ENCODE data around the gene SUN5. TPM values are rescaled to one million over a fixed set of nuclear protein-coding genes. Genes with fewer than 3 reads are reported as not detected.

The SUN5 gene
- total and polyA plus RNA-seq, 2 donors from 2014 or later, result not detected

- TF ChIP-seq, protein P1, sequence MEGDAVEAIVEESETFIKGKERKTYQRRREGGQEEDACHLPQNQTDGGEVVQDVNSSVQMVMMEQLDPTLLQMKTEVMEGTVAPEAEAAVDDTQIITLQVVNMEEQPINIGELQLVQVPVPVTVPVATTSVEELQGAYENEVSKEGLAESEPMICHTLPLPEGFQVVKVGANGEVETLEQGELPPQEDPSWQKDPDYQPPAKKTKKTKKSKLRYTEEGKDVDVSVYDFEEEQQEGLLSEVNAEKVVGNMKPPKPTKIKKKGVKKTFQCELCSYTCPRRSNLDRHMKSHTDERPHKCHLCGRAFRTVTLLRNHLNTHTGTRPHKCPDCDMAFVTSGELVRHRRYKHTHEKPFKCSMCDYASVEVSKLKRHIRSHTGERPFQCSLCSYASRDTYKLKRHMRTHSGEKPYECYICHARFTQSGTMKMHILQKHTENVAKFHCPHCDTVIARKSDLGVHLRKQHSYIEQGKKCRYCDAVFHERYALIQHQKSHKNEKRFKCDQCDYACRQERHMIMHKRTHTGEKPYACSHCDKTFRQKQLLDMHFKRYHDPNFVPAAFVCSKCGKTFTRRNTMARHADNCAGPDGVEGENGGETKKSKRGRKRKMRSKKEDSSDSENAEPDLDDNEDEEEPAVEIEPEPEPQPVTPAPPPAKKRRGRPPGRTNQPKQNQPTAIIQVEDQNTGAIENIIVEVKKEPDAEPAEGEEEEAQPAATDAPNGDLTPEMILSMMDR (IDR thresholded peaks at IDR 0.05; ENCODE audit: borderline replicate concordance, extremely low read depth, insufficient read depth), result no peak
- no peak overlapping the region for H3K4me3 ChIP-seq (ENCODE audit: low read length in 3 of 3)
- no peaks in the 10 kb centered on the region for H3K9me3 ChIP-seq (ENCODE audit: control insufficient read depth in 2 of 3, insufficient read depth in 1 of 3, low read length in 3 of 3)
- H3K9ac ChIP-seq (ENCODE audit: low read length in 3 of 3), result no peak overlapping the region
- no peaks in the 10 kb centered on the region for H3K27me3 ChIP-seq (ENCODE audit: control insufficient read depth, insufficient read depth, low read length)
- DNase-seq (no peak), FAIRE-seq (no peak)
- H3K27ac ChIP-seq (ENCODE audit: low read depth in 2 of 2, low read length in 2 of 2), result no peak overlapping the region
- H3K36me3 ChIP-seq (ENCODE audit: control insufficient read depth in 2 of 3, insufficient read depth in 3 of 3, low read length in 3 of 3), result no peaks in the 10 kb centered on the region
- no peaks in the 10 kb centered on the region for H3K4me1 ChIP-seq (ENCODE audit: control insufficient read depth in 2 of 3, insufficient read depth in 2 of 3, low read depth in 1 of 3, low read length in 3 of 3)
- intact Hi-C loops (cut with DNase I), result no loop called here
Observed at GRCh38 chr20:32984631-32985354, 19.4 kb downstream of the SUN5 start.

GRCh38 chr20:32984196-32984595 lies 20.0 kb downstream of the SUN5 start:
- H3K4me1 ChIP-seq (ENCODE audit: control insufficient read depth in 2 of 3, insufficient read depth in 2 of 3, low read depth in 1 of 3, low read length in 3 of 3), result no peaks in the 10 kb centered on the region
- H3K9ac ChIP-seq (ENCODE audit: low read length in 3 of 3), result no peak overlapping the region
- intact Hi-C loops (cut with DNase I), result no loop called here
- TF ChIP-seq, protein P1 (IDR thresholded peaks at IDR 0.05; ENCODE audit: borderline replicate concordance, extremely low read depth, insufficient read depth), result no peak
- H3K4me3 ChIP-seq (ENCODE audit: low read length in 3 of 3), result no peak overlapping the region
- DNase-seq (no peak), FAIRE-seq (no peak)
- no peaks in the 10 kb centered on the region for H3K36me3 ChIP-seq (ENCODE audit: control insufficient read depth in 2 of 3, insufficient read depth in 3 of 3, low read length in 3 of 3)
- no peaks in the 10 kb centered on the region for H3K27me3 ChIP-seq (ENCODE audit: control insufficient read depth, insufficient read depth, low read length)
- H3K27ac ChIP-seq (ENCODE audit: low read depth in 2 of 2, low read length in 2 of 2), result no peak overlapping the region
- H3K9me3 ChIP-seq (ENCODE audit: control insufficient read depth in 2 of 3, insufficient read depth in 1 of 3, low read length in 3 of 3), result no peaks in the 10 kb centered on the region

DNA sequence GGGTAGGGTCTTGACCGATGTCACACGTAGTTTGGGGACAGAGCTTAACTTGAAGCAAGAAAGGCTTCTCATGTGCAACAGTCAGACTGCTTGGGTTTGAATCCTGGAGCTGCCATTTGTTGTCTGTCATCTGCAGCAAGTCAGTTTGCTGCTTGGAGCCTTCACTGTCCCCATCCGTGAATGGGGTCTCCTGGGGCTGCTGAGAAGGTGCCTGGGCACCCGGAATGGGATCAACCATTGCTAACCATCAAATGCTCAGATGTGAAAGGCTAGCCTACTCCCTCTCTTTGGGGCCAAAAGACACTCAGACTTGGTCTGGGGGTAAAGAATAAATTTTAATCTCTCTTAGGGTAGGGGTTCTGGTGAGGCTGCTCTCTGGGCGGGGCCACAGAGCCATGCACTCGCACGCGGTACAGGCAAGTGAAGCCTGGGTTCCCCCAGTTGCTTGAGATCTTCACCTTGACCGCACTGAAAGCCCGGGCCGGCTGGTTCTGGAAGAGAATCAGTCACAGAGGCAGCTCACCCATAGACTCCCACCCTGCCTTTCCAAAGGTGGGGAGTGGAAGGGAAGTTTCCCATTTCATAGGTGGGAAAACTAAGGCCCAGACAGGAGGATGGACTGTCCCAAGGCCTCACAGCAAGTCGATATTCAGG lies 20.6 kb downstream of the SUN5 start:
- H3K27me3 ChIP-seq (ENCODE audit: control insufficient read depth, insufficient read depth, low read length), result no peaks in the 10 kb centered on the region
- no peak overlapping the region for H3K9ac ChIP-seq (ENCODE audit: low read length in 3 of 3)
- H3K4me3 ChIP-seq (ENCODE audit: low read length in 3 of 3), result no peak overlapping the region
- no peaks in the 10 kb centered on the region for H3K36me3 ChIP-seq (ENCODE audit: control insufficient read depth in 2 of 3, insufficient read depth in 3 of 3, low read length in 3 of 3)
- no peaks in the 10 kb centered on the region for H3K4me1 ChIP-seq (ENCODE audit: control insufficient read depth in 2 of 3, insufficient read depth in 2 of 3, low read depth in 1 of 3, low read length in 3 of 3)
- intact Hi-C loops (cut with DNase I), result no loop called here
- H3K9me3 ChIP-seq (ENCODE audit: control insufficient read depth in 2 of 3, insufficient read depth in 1 of 3, low read length in 3 of 3), result no peaks in the 10 kb centered on the region
- DNase-seq (no peak), FAIRE-seq (no peak)
- no peak overlapping the region for H3K27ac ChIP-seq (ENCODE audit: low read depth in 2 of 2, low read length in 2 of 2)
- TF ChIP-seq, protein P1 (IDR thresholded peaks at IDR 0.05; ENCODE audit: borderline replicate concordance, extremely low read depth, insufficient read depth), result no peak

Data from kidney (tissue), 14 donors.